Panc1 (cell line): Measurements from ENCODE around the gene TLE5. TPM values are rescaled to one million over a fixed set of nuclear protein-coding genes. Genes with fewer than 3 reads are reported as not detected.
A peak's percentile ranks its signal among the peaks of the same experiment; 100 is the strongest.

Experiments used
- ATAC-seq: fragments of 200-7000 bp; cut with Tn5 transposase; 2 replicates; pipeline ENCODE4 v1.9.1; 2020; ENCODE audit warnings: mild to moderate bottlenecking, moderate library complexity
- BruUV-seq: library from RNA; stranded (reverse); fragments of 400-500 nt; replicated peaks from 2 replicates; lab custom pipeline; 2021; lab: Mats Ljungman, UMichigan
- CTCF ChIA-PET: fragments of 300-600 bp; sonication (Branson Sonifier 250); formaldehyde crosslinking; loops from one replicate; lab custom pipeline; 2022; ENCODE audit warnings: antibody characterized with exemption; lab: Charles Lee
- POLR2A ChIA-PET: fragments of 300-600 bp; sonication (Branson Sonifier 250); formaldehyde crosslinking; loops from one replicate; lab custom pipeline; 2022; ENCODE audit warnings: antibody characterized with exemption; lab: Charles Lee
- DNase-seq: peaks from one replicate; pipeline ENCODE4 v3.0.0-alpha.2; 2010; ENCODE audit warnings: low read depth, low spot score
- H3K27ac ChIP-seq: 2 replicates; pipeline ENCODE4 v1.5.1; 2011; ENCODE audit warnings: mild to moderate bottlenecking, low read length, inconsistent platforms
- H3K27me3 ChIP-seq: fragments of 200-500 bp; sonication (Bioruptor generic); 2 replicates; pipeline ENCODE4 v1.6.0; 2014; ENCODE audit warnings: low read length, inconsistent platforms; ENCODE audit not compliant: control insufficient read depth, insufficient read depth
- H3K36me3 ChIP-seq: fragments of 200-500 bp; sonication (Bioruptor generic); 2 replicates; pipeline ENCODE4 v1.5.1; 2014; ENCODE audit warnings: inconsistent platforms, mild to moderate bottlenecking, low read length, moderate library complexity; ENCODE audit not compliant: control insufficient read depth, insufficient read depth
- H3K4me1 ChIP-seq: 2 replicates; pipeline ENCODE4 v1.5.1; 2011; ENCODE audit warnings: inconsistent platforms, mild to moderate bottlenecking, low read length, moderate library complexity; ENCODE audit not compliant: control insufficient read depth, insufficient read depth
- H3K4me3 ChIP-seq, 2 experiments: 2 replicates each; pipeline ENCODE4 v1.5.1; 2011 to 2012; ENCODE audit warnings: low read depth in 2 of 2, low read length in 2 of 2, mild to moderate bottlenecking in 2 of 2, inconsistent platforms in 1 of 2, moderate library complexity in 1 of 2
- H3K9me3 ChIP-seq: fragments of 200-500 bp; sonication (Bioruptor generic); 2 replicates; pipeline ENCODE4 v1.5.1; 2014; ENCODE audit warnings: low read depth, mild to moderate bottlenecking, inconsistent platforms, low read length, moderate library complexity; ENCODE audit not compliant: control insufficient read depth, insufficient read depth
- CTCF ChIP-seq: fragments of 450-650 bp; IDR thresholded peaks from 2 replicates; pipeline ENCODE4 v1.5.1; 2017; ENCODE audit warnings: mild to moderate bottlenecking
- POLR2AphosphoS5 ChIP-seq: IDR thresholded peaks from 2 replicates; pipeline ENCODE4 v1.6.1; 2012; ENCODE audit warnings: mild to moderate bottlenecking, low read depth, low read length, moderate library complexity
- REST ChIP-seq, 2 experiments: IDR thresholded peaks; 2 replicates each; pipeline ENCODE4 v1.6.1; 2011 to 2012; ENCODE audit warnings: low read depth in 2 of 2, control low read depth in 1 of 2, low read length in 1 of 2, mild to moderate bottlenecking in 1 of 2, moderate library complexity in 1 of 2; ENCODE audit not compliant: insufficient read depth in 1 of 2
- SIN3A ChIP-seq: IDR thresholded peaks from 2 replicates; pipeline ENCODE4 v1.6.1; 2012; ENCODE audit warnings: low read depth, mild to moderate bottlenecking, low read length, moderate library complexity, borderline replicate concordance; ENCODE audit not compliant: insufficient read depth
- TCF7L2 ChIP-seq: IDR thresholded peaks from 2 replicates; pipeline ENCODE4 v1.6.1; 2011; ENCODE audit warnings: mild to moderate bottlenecking, low read depth, low read length, inconsistent platforms
- in situ Hi-C: cut with HindIII; loops from 2 replicates; pipeline ENCODE4 v1.10.0; 2016; ENCODE audit warnings: low sequenced_read_pairs, low pct_unique_long_range_greater_than_20kb
- intact Hi-C: fragments of 100-400 bp; cut with micrococcal nuclease; formaldehyde crosslinking; loops from one replicate; pipeline ENCODE4 v1.10.0; 2022; ENCODE audit not compliant: unreplicated experiment
- total RNA-seq: library from RNA; stranded (reverse); gene quantifications from one replicate; pipeline ENCODE4 v1.2.1, GENCODE V29; 2021; ENCODE audit not compliant: unreplicated experiment

Gene TLE5
- total RNA-seq, 1 experiment from 2014 or later, result 287 TPM

- Histone ChIP-seq H3K9me3 (no peaks in the 10 kb centered on the region), H3K27ac (no peak overlapping the region), H3K4me3 (no peak overlapping the region), H3K27me3 (no peaks in the 10 kb centered on the region), H3K4me1 (peaks cover 6% of the 10 kb centered on the region), H3K36me3 (no peaks in the 10 kb centered on the region)
- ChIA-PET CTCF (no interaction called here), POLR2A (no interaction called here)
- intact Hi-C loops, result no loop called here
- ATAC-seq (no peak), DNase-seq (no peak)
- TF ChIP-seq CTCF (no peak), SIN3A (no peak), REST (IDR thresholded peaks at IDR 0.05; ENCODE audit: insufficient read depth in 1 of 2, low read depth in 2 of 2, low read length in 1 of 2) (no peak), TCF7L2 (no peak), POLR2AphosphoS5 (no peak)
- in situ Hi-C loops, result no loop called here
- no TSS peak for BruUV-seq
Observed at GRCh38 chr19:3064011-3064330, 1.7 kb upstream of the TLE5 start.

GRCh38 chr19:3061182-3062161 lies 823 bp downstream of the TLE5 start:
- ATAC-seq, result 0 out of 2 replicates have a peak, but pooled peaks have one; percentile 23
- H3K27ac ChIP-seq, result peak overlapping the region; percentile 83
- in situ Hi-C loops (no loop called here), intact Hi-C loops (no loop called here)
- no TSS peak for BruUV-seq
- ChIA-PET CTCF (interaction anchor here (0.6 kb wide), 1 partner anchor 39 kb away, joined by 3 read pairs; no protein-coding TSS in a partner anchor), POLR2A (interaction anchor here (0.6 kb wide), 1 partner anchor 823 kb away, joined by 19 read pairs; no protein-coding TSS in a partner anchor)
- H3K4me3 ChIP-seq, result peak overlapping the region; percentile 64 to 66
- H3K4me1 ChIP-seq, result peaks cover 26% of the 10 kb centered on the region
- H3K36me3 ChIP-seq, result no peaks in the 10 kb centered on the region
- no peak for DNase-seq
- H3K9me3 ChIP-seq, result no peaks in the 10 kb centered on the region
- no peak; the same call in 1 of the 2 replicates for TF ChIP-seq CTCF
- no peak; the same call in 1 of the 2 replicates for TF ChIP-seq SIN3A
- TF ChIP-seq REST (IDR thresholded peaks at IDR 0.05; ENCODE audit: insufficient read depth in 1 of 2, low read depth in 2 of 2, low read length in 1 of 2), result no peak
- no peak for TF ChIP-seq POLR2AphosphoS5
- TF ChIP-seq TCF7L2, result no peak
- H3K27me3 ChIP-seq, result no peaks in the 10 kb centered on the region
